HCT116 (cell line): ENCODE results near the gene CDK9. TPM values are rescaled to one million over a fixed set of nuclear protein-coding genes. Genes with fewer than 3 reads are reported as not detected.

ENCODE experiments used
- ATAC-seq: fragments of 200-7000 bp; cut with Tn5 transposase; 2 replicates; pipeline ENCODE4 v1.9.1; 2020; ENCODE audit warnings: mild to moderate bottlenecking, moderate library complexity
- BruUV-seq: library from RNA; stranded (reverse); fragments of 400-500 nt; replicated peaks from 2 replicates; lab custom pipeline; 2021; lab: Mats Ljungman, UMichigan
- CTCF ChIA-PET: fragments of 300-600 bp; sonication (Branson Sonifier 250); formaldehyde crosslinking; loops from one replicate; lab custom pipeline; 2021; ENCODE audit warnings: antibody characterized with exemption; lab: Charles Lee
- POLR2A ChIA-PET: fragments of 300-600, 350-600 bp; sonication (Branson Sonifier 250); formaldehyde crosslinking; loops from one replicate; lab custom pipeline; 2021; ENCODE audit warnings: antibody characterized with exemption; lab: Charles Lee
- RAD21 ChIA-PET, 2 experiments: fragments of 300-600 bp; sonication (Branson Sonifier 250); formaldehyde crosslinking; loops; one replicate each; lab custom pipeline; 2023; ENCODE audit warnings: low total read pairs in 2 of 2; ENCODE audit not compliant: uncharacterized antibody in 2 of 2, unreplicated experiment in 2 of 2, low non-redundant PET in 1 of 2; lab: Charles Lee
- DNase-seq: peaks from one replicate; pipeline ENCODE4 v3.0.0-alpha.2; 2010; ENCODE audit warnings: low read depth, low spot score
- H2AFZ ChIP-seq: fragments of 200-600 bp; shearing (Covaris generic), sonication (generic); 2 replicates; pipeline ENCODE4 v1.6.1; 2017; ENCODE audit warnings: low read depth, mixed run types, mixed read lengths, antibody characterized with exemption, low read length; ENCODE audit not compliant: poor library complexity, severe bottlenecking
- H3K27ac ChIP-seq: 2 replicates; pipeline ENCODE4 v1.5.1; 2012; ENCODE audit warnings: low read depth, low read length
- H3K27me3 ChIP-seq: fragments of 200-600 bp; sonication (generic); 2 replicates; pipeline ENCODE4 v1.6.1; 2016; ENCODE audit warnings: mixed run types, low read length, mixed read lengths; ENCODE audit not compliant: insufficient read depth
- H3K36me3 ChIP-seq, 2 experiments: fragments of 200-500 bp in 1 of 2; fragments of 200-600 bp in 1 of 2; sonication (Bioruptor generic) in 1 of 2; sonication (generic) in 1 of 2; 2 replicates each; pipeline versions ENCODE4 v1.5.1 to v1.6.1; 2014 to 2016; ENCODE audit warnings: low read length in 2 of 2, inconsistent platforms in 1 of 2, mixed read lengths in 1 of 2, mixed run types in 1 of 2; ENCODE audit not compliant: insufficient read depth in 2 of 2, control insufficient read depth in 1 of 2
- H3K4me1 ChIP-seq, 2 experiments: fragments of 200-600 bp in 1 of 2; sonication (generic) in 1 of 2; 2 replicates each; pipeline versions ENCODE4 v1.5.1 to v1.6.1; 2012 to 2017; ENCODE audit warnings: low read length in 2 of 2, inconsistent platforms in 1 of 2, mild to moderate bottlenecking in 1 of 2, mixed read lengths in 1 of 2, mixed run types in 1 of 2, moderate library complexity in 1 of 2; ENCODE audit not compliant: insufficient read depth in 2 of 2, control insufficient read depth in 1 of 2
- H3K4me2 ChIP-seq: fragments of 200-600 bp; sonication (generic); 2 replicates; pipeline ENCODE4 v1.6.1; 2017; ENCODE audit warnings: mixed run types, low read length, mixed read lengths
- H3K4me3 ChIP-seq, 2 experiments: fragments of 200-600 bp in 1 of 2; sonication (generic) in 1 of 2; replicated peaks in 1 of 2; 2 replicates each; pipeline ENCODE4 v1.5.1; 2011 to 2016; ENCODE audit warnings: low read length in 2 of 2, control low read depth in 1 of 2, low read depth in 1 of 2, mild to moderate bottlenecking in 1 of 2, mixed read lengths in 1 of 2, mixed run types in 1 of 2
- H3K79me2 ChIP-seq: fragments of 200-600 bp; sonication (generic); 2 replicates; pipeline ENCODE4 v1.6.1; 2017; ENCODE audit warnings: mild to moderate bottlenecking, mixed run types, low read length, moderate library complexity, mixed read lengths; ENCODE audit not compliant: insufficient read depth
- H3K9ac ChIP-seq: fragments of 200-600 bp; sonication (generic); 2 replicates; pipeline ENCODE4 v1.6.1; 2016; ENCODE audit warnings: low read length, mixed read lengths
- H3K9me2 ChIP-seq: fragments of 200-600 bp; sonication (generic), shearing (Covaris generic); 2 replicates; pipeline ENCODE4 v1.6.1; 2017; ENCODE audit warnings: mixed run types, mild to moderate bottlenecking, moderate library complexity; ENCODE audit not compliant: insufficient read depth
- H3K9me3 ChIP-seq, 2 experiments: fragments of 200-500 bp in 1 of 2; fragments of 200-600 bp in 1 of 2; sonication (Bioruptor generic) in 1 of 2; sonication (generic) in 1 of 2; 2 replicates each; pipeline ENCODE4 v1.6.1; 2014 to 2017; ENCODE audit warnings: low read length in 2 of 2, mixed read lengths in 2 of 2, inconsistent platforms in 1 of 2, low read depth in 1 of 2, mild to moderate bottlenecking in 1 of 2, mixed run types in 1 of 2, moderate library complexity in 1 of 2; ENCODE audit not compliant: control insufficient read depth in 1 of 2, insufficient read depth in 1 of 2
- H4K20me1 ChIP-seq: fragments of 200-600 bp; sonication (generic), shearing (Covaris generic); 2 replicates; pipeline ENCODE4 v1.6.1; 2017; ENCODE audit warnings: mixed run types, mild to moderate bottlenecking, moderate library complexity; ENCODE audit not compliant: insufficient read depth
- CBX3 ChIP-seq: IDR thresholded peaks from 2 replicates; pipeline ENCODE4 v1.6.1; 2012; ENCODE audit warnings: low read depth
- EGR1 ChIP-seq: IDR thresholded peaks from 2 replicates; pipeline ENCODE4 v1.6.1; 2012; ENCODE audit warnings: low read depth
- ELF1 ChIP-seq: IDR thresholded peaks from 2 replicates; pipeline ENCODE4 v1.6.1; 2012; ENCODE audit warnings: low read depth, borderline replicate concordance
- EZH2 ChIP-seq: fragments of 200-600 bp; sonication (generic); IDR thresholded peaks from 2 replicates; pipeline ENCODE4 v1.6.1; 2017; ENCODE audit warnings: antibody characterized with exemption, mixed run types
- FOSL1 ChIP-seq: IDR thresholded peaks from 2 replicates; pipeline ENCODE4 v1.6.1; 2012; ENCODE audit warnings: low read depth
- JUND ChIP-seq: IDR thresholded peaks from 2 replicates; pipeline ENCODE4 v1.6.1; 2012
- POLR2A ChIP-seq: IDR thresholded peaks from 2 replicates; pipeline ENCODE4 v1.7.0; 2011; ENCODE audit warnings: borderline replicate concordance; ENCODE audit not compliant: insufficient read depth, insufficient read length; ENCODE audit errors: extremely low read depth
- RAD21 ChIP-seq: IDR thresholded peaks from 2 replicates; pipeline ENCODE4 v1.6.1; 2012; ENCODE audit warnings: low read depth, mild to moderate bottlenecking
- SIN3A ChIP-seq: IDR thresholded peaks from 2 replicates; pipeline ENCODE4 v1.6.1; 2012; ENCODE audit warnings: low read depth
- SRF ChIP-seq: IDR thresholded peaks from 2 replicates; pipeline ENCODE4 v1.6.1; 2012; ENCODE audit warnings: low read depth
- TCF7L2 ChIP-seq: IDR thresholded peaks from 2 replicates; pipeline ENCODE4 v1.7.0; 2011; ENCODE audit warnings: borderline replicate concordance, inconsistent platforms; ENCODE audit not compliant: insufficient read depth, insufficient read length; ENCODE audit errors: extremely low read depth
- YY1 ChIP-seq: IDR thresholded peaks from 2 replicates; pipeline ENCODE4 v1.6.1; 2011; ENCODE audit warnings: low read length, low read depth, moderate library complexity, mild to moderate bottlenecking; ENCODE audit not compliant: insufficient replicate concordance; ENCODE audit errors: extremely low read depth
- ZNF274 ChIP-seq: fragments of 200-500 bp; sonication (Bioruptor generic); IDR thresholded peaks from 2 replicates; pipeline ENCODE4 v1.6.1; 2014; ENCODE audit warnings: mild to moderate bottlenecking, low read depth, low read length, inconsistent platforms
- intact Hi-C: fragments of 100-400 bp; cut with micrococcal nuclease; formaldehyde crosslinking; loops from 2 replicates; pipeline ENCODE4 v1.10.0; 2022
- total RNA-seq: library from RNA; stranded (reverse); gene quantifications from one replicate; pipeline ENCODE4 v1.2.1, GENCODE V29; 2021; ENCODE audit not compliant: unreplicated experiment
- TF ChIP-seq, protein P1 (sequence below): IDR thresholded peaks from 2 replicates; pipeline ENCODE4 v1.6.1; 2012; ENCODE audit warnings: low read depth
- TF ChIP-seq, protein P2 (sequence below): IDR thresholded peaks from 2 replicates; pipeline ENCODE4 v1.6.1; 2012
- TF ChIP-seq, protein P3 (sequence below): IDR thresholded peaks from 2 replicates; pipeline ENCODE4 v1.6.1; 2012

CDK9 gene
- total RNA-seq, 1 experiment from 2014 or later: 102 TPM

- Histone ChIP-seq H3K27ac (no peak overlapping the region), H3K36me3 (no peaks in the 10 kb centered on the region), H3K4me3 (no peak overlapping the region), H3K27me3 (no peaks in the 10 kb centered on the region; the same call in 1 of the 2 replicates), H4K20me1 (no peaks in the 10 kb centered on the region), H3K9ac (no peak overlapping the region), H3K9me3 (no peaks in the 10 kb centered on the region), H3K9me2 (no peaks in the 10 kb centered on the region), H3K4me1 (no peaks in the 10 kb centered on the region), H2AFZ (no peak overlapping the region)
- no TSS peak for BruUV-seq
- RAD21 ChIA-PET: no interaction called here
- intact Hi-C loops: no loop called here
- no peak for TF ChIP-seq POLR2A
- no peak for TF ChIP-seq SIN3A
- TF ChIP-seq CBX3: no peak
- TF ChIP-seq RAD21: no peak
- TF ChIP-seq, protein P1, sequence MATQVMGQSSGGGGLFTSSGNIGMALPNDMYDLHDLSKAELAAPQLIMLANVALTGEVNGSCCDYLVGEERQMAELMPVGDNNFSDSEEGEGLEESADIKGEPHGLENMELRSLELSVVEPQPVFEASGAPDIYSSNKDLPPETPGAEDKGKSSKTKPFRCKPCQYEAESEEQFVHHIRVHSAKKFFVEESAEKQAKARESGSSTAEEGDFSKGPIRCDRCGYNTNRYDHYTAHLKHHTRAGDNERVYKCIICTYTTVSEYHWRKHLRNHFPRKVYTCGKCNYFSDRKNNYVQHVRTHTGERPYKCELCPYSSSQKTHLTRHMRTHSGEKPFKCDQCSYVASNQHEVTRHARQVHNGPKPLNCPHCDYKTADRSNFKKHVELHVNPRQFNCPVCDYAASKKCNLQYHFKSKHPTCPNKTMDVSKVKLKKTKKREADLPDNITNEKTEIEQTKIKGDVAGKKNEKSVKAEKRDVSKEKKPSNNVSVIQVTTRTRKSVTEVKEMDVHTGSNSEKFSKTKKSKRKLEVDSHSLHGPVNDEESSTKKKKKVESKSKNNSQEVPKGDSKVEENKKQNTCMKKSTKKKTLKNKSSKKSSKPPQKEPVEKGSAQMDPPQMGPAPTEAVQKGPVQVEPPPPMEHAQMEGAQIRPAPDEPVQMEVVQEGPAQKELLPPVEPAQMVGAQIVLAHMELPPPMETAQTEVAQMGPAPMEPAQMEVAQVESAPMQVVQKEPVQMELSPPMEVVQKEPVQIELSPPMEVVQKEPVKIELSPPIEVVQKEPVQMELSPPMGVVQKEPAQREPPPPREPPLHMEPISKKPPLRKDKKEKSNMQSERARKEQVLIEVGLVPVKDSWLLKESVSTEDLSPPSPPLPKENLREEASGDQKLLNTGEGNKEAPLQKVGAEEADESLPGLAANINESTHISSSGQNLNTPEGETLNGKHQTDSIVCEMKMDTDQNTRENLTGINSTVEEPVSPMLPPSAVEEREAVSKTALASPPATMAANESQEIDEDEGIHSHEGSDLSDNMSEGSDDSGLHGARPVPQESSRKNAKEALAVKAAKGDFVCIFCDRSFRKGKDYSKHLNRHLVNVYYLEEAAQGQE: no peak
- TF ChIP-seq, protein P2, sequence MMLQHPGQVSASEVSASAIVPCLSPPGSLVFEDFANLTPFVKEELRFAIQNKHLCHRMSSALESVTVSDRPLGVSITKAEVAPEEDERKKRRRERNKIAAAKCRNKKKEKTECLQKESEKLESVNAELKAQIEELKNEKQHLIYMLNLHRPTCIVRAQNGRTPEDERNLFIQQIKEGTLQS: no peak
- TF ChIP-seq YY1: no peak
- no peak for TF ChIP-seq EGR1
- no peak for TF ChIP-seq ZNF274
- TF ChIP-seq, protein P3, sequence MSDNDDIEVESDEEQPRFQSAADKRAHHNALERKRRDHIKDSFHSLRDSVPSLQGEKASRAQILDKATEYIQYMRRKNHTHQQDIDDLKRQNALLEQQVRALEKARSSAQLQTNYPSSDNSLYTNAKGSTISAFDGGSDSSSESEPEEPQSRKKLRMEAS: no peak
- no peak for TF ChIP-seq FOSL1
- no peak for TF ChIP-seq JUND
- TF ChIP-seq ELF1: no peak
- no peak for TF ChIP-seq SRF
- TF ChIP-seq EZH2: no peak
- no peak for TF ChIP-seq TCF7L2
- TF ChIP-seq, all 23 proteins: peak for 0
- POLR2A ChIA-PET: no interaction called here
- no peak overlapping the region for H3K4me2 ChIP-seq
- no peaks in the 10 kb centered on the region for H3K79me2 ChIP-seq
- DNase-seq (no peak), ATAC-seq (no peak)
- CTCF ChIA-PET: interaction anchor here (1.1 kb wide), 1 partner anchor 24 kb away, joined by 3 read pairs; the partner anchor contains the start of gene TOR2A
Measured at GRCh38 chr9:127758843-127759242, 27.0 kb upstream of the CDK9 start.
